ENCODE data around the gene SARM1.

The SARM1 gene

GRCh38 chr17:28395968-28396367 is 24.5 kb downstream of the SARM1 start:
- no peak for DNase-seq (ENCODE audit: low read depth)

- DNase-seq (ENCODE audit: low read depth), result no peak
These were observed 25.2 kb downstream of the SARM1 start for GRCh38 chr17:28396635-28397239.

GRCh38 chr17:28397275-28397674 is 25.8 kb downstream of the SARM1 start:
- DNase-seq (ENCODE audit: low read depth), result no peak

GRCh38 chr17:28397687-28398279 is 26.3 kb downstream of the SARM1 start:
- no peak for DNase-seq (ENCODE audit: low read depth)

- DNase-seq (ENCODE audit: low read depth), result no peak
These were observed 26.9 kb downstream of the SARM1 start for GRCh38 chr17:28398280-28398981.

- DNase-seq (ENCODE audit: low read depth), result no peak
These were observed 28.3 kb downstream of the SARM1 start for GRCh38 chr17:28399808-28400207.

- DNase-seq (ENCODE audit: low read depth), result no peak
These were observed 30.7 kb downstream of the SARM1 start for GRCh38 chr17:28402224-28402630.

- DNase-seq (ENCODE audit: low read depth), result no peak
These were observed 31.4 kb downstream of the SARM1 start for GRCh38 chr17:28402844-28403243.

- no peak for DNase-seq (ENCODE audit: low read depth)
These were observed 32.5 kb downstream of the SARM1 start for GRCh38 chr17:28404007-28404406.

- no peak for DNase-seq (ENCODE audit: low read depth)
These were observed 32.9 kb downstream of the SARM1 start for GRCh38 chr17:28404461-28404811.

GRCh38 chr17:28404812-28405570 is 33.5 kb downstream of the SARM1 start:
- DNase-seq (ENCODE audit: low read depth), result no peak

GRCh38 chr17:28405632-28406472 is 34.4 kb downstream of the SARM1 start, which contains the start of gene SLC46A1:
Gene SLC46A1, minus strand, starts transcription at chr17:28406212. Its CDS starts 98 bp downstream, at chr17:28406114.
- peak; percentile 31 for DNase-seq (ENCODE audit: low read depth)

GRCh38 chr17:28406473-28406814 is 35.0 kb downstream of the SARM1 start:
- DNase-seq (ENCODE audit: low read depth), result no peak

- no peak for DNase-seq (ENCODE audit: low read depth)
These were observed 35.9 kb downstream of the SARM1 start for GRCh38 chr17:28407130-28407973.

- DNase-seq (ENCODE audit: low read depth), result no peak
These were observed 36.4 kb downstream of the SARM1 start for GRCh38 chr17:28407974-28408306.

GRCh38 chr17:28412099-28412498 is 40.6 kb downstream of the SARM1 start:
- no peak for DNase-seq (ENCODE audit: low read depth)

- no peak for DNase-seq (ENCODE audit: low read depth)
These were observed 42.3 kb downstream of the SARM1 start for GRCh38 chr17:28413804-28414203.

- DNase-seq (ENCODE audit: low read depth), result no peak
These were observed 44.4 kb downstream of the SARM1 start for GRCh38 chr17:28415886-28416285.

GRCh38 chr17:28416703-28417311 is 45.3 kb downstream of the SARM1 start:
- peak; percentile 24 for DNase-seq (ENCODE audit: low read depth)

- no peak for DNase-seq (ENCODE audit: low read depth)
These were observed 50.4 kb downstream of the SARM1 start for GRCh38 chr17:28421787-28422305.
